ENCODE measurements around the gene CECR2.

Gene CECR2

GRCh38 chr22:17540481-17540880 is 171.2 kb downstream of the CECR2 start:
- TF ChIP-seq FOXP2 (optimal IDR thresholded peaks at IDR 0.05; ENCODE audit: borderline replicate concordance, extremely low read depth, extremely low read length, insufficient read depth) (no peak), TAF1 (IDR thresholded peaks at IDR 0.05; ENCODE audit: borderline replicate concordance, insufficient read depth, low read length) (no peak), SIN3A (IDR thresholded peaks at IDR 0.05; ENCODE audit: borderline replicate concordance, insufficient read depth, low read length) (no peak), REST (IDR thresholded peaks at IDR 0.05; ENCODE audit: insufficient read depth in 1 of 2, low read depth in 2 of 2, low read length in 2 of 2) (no peak), POLR2AphosphoS5 (IDR thresholded peaks at IDR 0.05; ENCODE audit: low read depth, low read length) (no peak)

GRCh38 chr22:17541476-17541875 is 172.2 kb downstream of the CECR2 start:
- TF ChIP-seq POLR2AphosphoS5 (IDR thresholded peaks at IDR 0.05; ENCODE audit: low read depth, low read length) (no peak), REST (IDR thresholded peaks at IDR 0.05; ENCODE audit: insufficient read depth in 1 of 2, low read depth in 2 of 2, low read length in 2 of 2) (no peak), FOXP2 (optimal IDR thresholded peaks at IDR 0.05; ENCODE audit: borderline replicate concordance, extremely low read depth, extremely low read length, insufficient read depth) (no peak), TAF1 (IDR thresholded peaks at IDR 0.05; ENCODE audit: borderline replicate concordance, insufficient read depth, low read length) (no peak), SIN3A (IDR thresholded peaks at IDR 0.05; ENCODE audit: borderline replicate concordance, insufficient read depth, low read length) (no peak)

GRCh38 chr22:17542452-17542851 is 173.2 kb downstream of the CECR2 start:
- TF ChIP-seq REST (IDR thresholded peaks at IDR 0.05; ENCODE audit: insufficient read depth in 1 of 2, low read depth in 2 of 2, low read length in 2 of 2) (no peak), POLR2AphosphoS5 (IDR thresholded peaks at IDR 0.05; ENCODE audit: low read depth, low read length) (no peak)

GRCh38 chr22:17548010-17548755 is 178.9 kb downstream of the CECR2 start:
- TF ChIP-seq FOXP2 (optimal IDR thresholded peaks at IDR 0.05; ENCODE audit: borderline replicate concordance, extremely low read depth, extremely low read length, insufficient read depth) (no peak), REST (IDR thresholded peaks at IDR 0.05; ENCODE audit: insufficient read depth in 1 of 2, low read depth in 2 of 2, low read length in 2 of 2) (no peak), POLR2AphosphoS5 (IDR thresholded peaks at IDR 0.05; ENCODE audit: low read depth, low read length) (no peak), TAF1 (IDR thresholded peaks at IDR 0.05; ENCODE audit: borderline replicate concordance, insufficient read depth, low read length) (no peak), SIN3A (IDR thresholded peaks at IDR 0.05; ENCODE audit: borderline replicate concordance, insufficient read depth, low read length) (no peak)

- no peak for TF ChIP-seq POLR2AphosphoS5 (IDR thresholded peaks at IDR 0.05; ENCODE audit: low read depth, low read length)
- TF ChIP-seq REST (IDR thresholded peaks at IDR 0.05; ENCODE audit: insufficient read depth in 1 of 2, low read depth in 2 of 2, low read length in 2 of 2): no peak
- TF ChIP-seq FOXP2 (optimal IDR thresholded peaks at IDR 0.05; ENCODE audit: borderline replicate concordance, extremely low read depth, extremely low read length, insufficient read depth): no peak
- TF ChIP-seq TAF1 (IDR thresholded peaks at IDR 0.05; ENCODE audit: borderline replicate concordance, insufficient read depth, low read length): no peak
- TF ChIP-seq SIN3A (IDR thresholded peaks at IDR 0.05; ENCODE audit: borderline replicate concordance, insufficient read depth, low read length): no peak
Measured at GRCh38 chr22:17548756-17549035, 179.4 kb downstream of the CECR2 start.

All from PFSK-1 (cell line).